OCI-M1 (cell line): ENCODE results near the gene KASH5.

Experiments used
- DNase-seq: peaks from one replicate; lab custom pipeline; 2025; lab: John Stamatoyannopoulos, UW

The KASH5 gene

GRCh38 chr19:49395581-49396407 lies 7.7 kb downstream of the KASH5 start:
- DNase-seq = no peak

- DNase-seq = no peak
Observed at GRCh38 chr19:49396738-49397505, 8.9 kb downstream of the KASH5 start.

- no peak for DNase-seq
Observed at GRCh38 chr19:49398001-49398615, 10.1 kb downstream of the KASH5 start.

GRCh38 chr19:49398931-49399330 lies 10.9 kb downstream of the KASH5 start:
- no peak for DNase-seq

GRCh38 chr19:49400029-49400428 lies 12.0 kb downstream of the KASH5 start:
- no peak for DNase-seq

GRCh38 chr19:49403404-49404187 lies 15.5 kb downstream of the KASH5 start:
- no peak for DNase-seq

GRCh38 chr19:49407079-49407478 lies 19.0 kb downstream of the KASH5 start:
- DNase-seq = no peak

- DNase-seq = no peak
Observed at GRCh38 chr19:49407482-49408015, 19.5 kb downstream of the KASH5 start.

- DNase-seq = no peak
Observed at GRCh38 chr19:49408816-49409440, 20.9 kb downstream of the KASH5 start.

GRCh38 chr19:49409441-49410029 lies 21.5 kb downstream of the KASH5 start:
- peak; percentile 79 for DNase-seq

- DNase-seq = no peak
Observed at GRCh38 chr19:49411681-49412326, 23.8 kb downstream of the KASH5 start.

GRCh38 chr19:49413348-49413747 lies 25.3 kb downstream of the KASH5 start:
- DNase-seq = no peak

GRCh38 chr19:49414256-49414655 lies 26.2 kb downstream of the KASH5 start:
- no peak for DNase-seq

GRCh38 chr19:49415102-49415809 lies 27.2 kb downstream of the KASH5 start:
- DNase-seq = no peak

- DNase-seq = no peak
Observed at GRCh38 chr19:49415810-49416200, 27.8 kb downstream of the KASH5 start.

GRCh38 chr19:49417088-49417487 lies 29.0 kb downstream of the KASH5 start:
- no peak for DNase-seq

- DNase-seq = no peak
Observed at GRCh38 chr19:49418511-49418910, 30.5 kb downstream of the KASH5 start.

- no peak for DNase-seq
Observed at GRCh38 chr19:49419173-49419572, 31.1 kb downstream of the KASH5 start.

GRCh38 chr19:49420227-49420626 lies 32.2 kb downstream of the KASH5 start:
- no peak for DNase-seq
